Gastroesophageal sphincter (tissue), 3 donors: Measurements from ENCODE around the gene PSMF1.

Experiments used
- CTCF ChIP-seq, 4 experiments: fragments of 200-600 bp in 2 of 4; fragments of 450-650 bp in 2 of 4; sonication (generic) in 1 of 4; IDR thresholded peaks; one replicate each; pipeline ENCODE4 v1.5.1; 2017 to 2019; ENCODE audit warnings: antibody characterized with exemption in 4 of 4, mild to moderate bottlenecking in 2 of 4, moderate library complexity in 2 of 4
- EP300 ChIP-seq: sonication (generic); formaldehyde crosslinking; IDR thresholded peaks from one replicate; pipeline ENCODE4 v1.6.1; 2017; ENCODE audit warnings: antibody characterized with exemption, mild to moderate bottlenecking
- POLR2A ChIP-seq, 2 donors: fragments of 450-650 bp; IDR thresholded peaks; one replicate each; pipeline ENCODE4 v1.6.1; 2017; ENCODE audit warnings: antibody characterized with exemption in 2 of 2, mild to moderate bottlenecking in 2 of 2, moderate library complexity in 1 of 2

GRCh38 chr20:1188347-1188746 is 69.9 kb downstream of the PSMF1 start:
- TF ChIP-seq POLR2A (IDR thresholded peaks at IDR 0.05) (no peak), CTCF (IDR thresholded peaks at IDR 0.05) (no peak), EP300 (no peak)
